ENCODE results near the gene GUCY1A1. TPM values are rescaled to one million over a fixed set of nuclear protein-coding genes. Genes with fewer than 3 reads are reported as not detected.

GUCY1A1 gene
- total RNA-seq, 1 donor from 2014 or later = 1.5 TPM

- H3F3A ChIP-seq (ENCODE audit: low read depth) = no peaks in the 10 kb centered on the region
- no peaks in the 10 kb centered on the region for H4K20me1 ChIP-seq (ENCODE audit: low read depth)
- DNase-seq (ENCODE audit: low spot score) = no peak
- Mint-ChIP-seq H3K4me1 (no peaks in the 10 kb centered on the region), H3K9me3 (peaks cover 13% of the 10 kb centered on the region), H3K36me3 (no peaks in the 10 kb centered on the region), H3K27ac (no peak overlapping the region), H3K4me3 (no peak overlapping the region), H3K27me3 (ENCODE audit: insufficient read depth, low read depth) (no peaks in the 10 kb centered on the region)
- H3K79me2 ChIP-seq (ENCODE audit: low read depth) = no peaks in the 10 kb centered on the region
- H3K36me3 ChIP-seq = no peaks in the 10 kb centered on the region
- no peak overlapping the region for H3K4me3 ChIP-seq
- no peak overlapping the region for H2AFZ ChIP-seq (replicated peaks)
- no peak overlapping the region for H3K27ac ChIP-seq
- H3K4me2 ChIP-seq = no peak overlapping the region
- H3K4me1 ChIP-seq = no peaks in the 10 kb centered on the region
- TF ChIP-seq EZH2phosphoT487 (IDR thresholded peaks at IDR 0.05) (no peak), CTCF (IDR thresholded peaks at IDR 0.05) (no peak), EZH2 (IDR thresholded peaks at IDR 0.05) (no peak)
- H3K9ac ChIP-seq = no peak overlapping the region
- no peaks in the 10 kb centered on the region for H3K9me3 ChIP-seq (ENCODE audit: low read depth)
- H3K27me3 ChIP-seq = peaks cover 46% of the 10 kb centered on the region
Measured at GRCh38 chr4:155656025-155656424, 10.6 kb upstream of the GUCY1A1 start.

- no peaks in the 10 kb centered on the region for H3K4me1 ChIP-seq
- H3K27me3 ChIP-seq = peaks cover 56% of the 10 kb centered on the region
- H3K4me1 Mint-ChIP-seq = no peaks in the 10 kb centered on the region
- no peaks in the 10 kb centered on the region for H3K9me3 ChIP-seq (ENCODE audit: low read depth)
- no peak overlapping the region for H3K27ac ChIP-seq
- H4K20me1 ChIP-seq (ENCODE audit: low read depth) = no peaks in the 10 kb centered on the region
- H2AFZ ChIP-seq (replicated peaks) = no peak overlapping the region
- no peaks in the 10 kb centered on the region for H3K36me3 Mint-ChIP-seq
- no peak overlapping the region for H3K9ac ChIP-seq
- H3K36me3 ChIP-seq = no peaks in the 10 kb centered on the region
- TF ChIP-seq EZH2 (IDR thresholded peaks at IDR 0.05) (no peak), CTCF (IDR thresholded peaks at IDR 0.05) (no peak), EZH2phosphoT487 (IDR thresholded peaks at IDR 0.05) (no peak)
- H3F3A ChIP-seq (ENCODE audit: low read depth) = no peaks in the 10 kb centered on the region
- no peaks in the 10 kb centered on the region for H3K27me3 Mint-ChIP-seq (ENCODE audit: insufficient read depth, low read depth)
- no peak overlapping the region for H3K4me3 ChIP-seq
- DNase-seq (ENCODE audit: low spot score) = no peak
- no peaks in the 10 kb centered on the region for H3K79me2 ChIP-seq (ENCODE audit: low read depth)
- peaks cover 13% of the 10 kb centered on the region for H3K9me3 Mint-ChIP-seq
- H3K4me2 ChIP-seq = no peak overlapping the region
- no peak overlapping the region for H3K4me3 Mint-ChIP-seq
- no peak overlapping the region for H3K27ac Mint-ChIP-seq
Measured at GRCh38 chr4:155657169-155657568, 9.5 kb upstream of the GUCY1A1 start.

GRCh38 chr4:155657985-155658680 is 8.5 kb upstream of the GUCY1A1 start:
- Histone ChIP-seq H3K79me2 (ENCODE audit: low read depth) (no peaks in the 10 kb centered on the region), H3K27ac (no peak overlapping the region), H3K4me1 (no peaks in the 10 kb centered on the region), H3K36me3 (no peaks in the 10 kb centered on the region), H3K4me3 (no peak overlapping the region), H3K27me3 (peaks cover 56% of the 10 kb centered on the region), H3K4me2 (no peak overlapping the region), H3F3A (ENCODE audit: low read depth) (no peaks in the 10 kb centered on the region), H2AFZ (replicated peaks) (no peak overlapping the region), H4K20me1 (ENCODE audit: low read depth) (no peaks in the 10 kb centered on the region), H3K9me3 (ENCODE audit: low read depth) (no peaks in the 10 kb centered on the region), H3K9ac (no peak overlapping the region)
- TF ChIP-seq EZH2 (IDR thresholded peaks at IDR 0.05) = no peak
- no peak for TF ChIP-seq EZH2phosphoT487 (IDR thresholded peaks at IDR 0.05)
- no peak for TF ChIP-seq CTCF (IDR thresholded peaks at IDR 0.05)
- no peak overlapping the region for H3K4me3 Mint-ChIP-seq
- H3K27ac Mint-ChIP-seq = no peak overlapping the region
- no peak for DNase-seq (ENCODE audit: low spot score)
- H3K4me1 Mint-ChIP-seq = no peaks in the 10 kb centered on the region
- no peaks in the 10 kb centered on the region for H3K27me3 Mint-ChIP-seq (ENCODE audit: insufficient read depth, low read depth)
- no peaks in the 10 kb centered on the region for H3K36me3 Mint-ChIP-seq
- peaks cover 13% of the 10 kb centered on the region for H3K9me3 Mint-ChIP-seq
